ENCODE data around the gene EFTUD2. TPM values are rescaled to one million over a fixed set of nuclear protein-coding genes. Genes with fewer than 3 reads are reported as not detected.

EFTUD2 gene
- total RNA-seq, 1 experiment from 2014 or later, result 162 TPM

DNA sequence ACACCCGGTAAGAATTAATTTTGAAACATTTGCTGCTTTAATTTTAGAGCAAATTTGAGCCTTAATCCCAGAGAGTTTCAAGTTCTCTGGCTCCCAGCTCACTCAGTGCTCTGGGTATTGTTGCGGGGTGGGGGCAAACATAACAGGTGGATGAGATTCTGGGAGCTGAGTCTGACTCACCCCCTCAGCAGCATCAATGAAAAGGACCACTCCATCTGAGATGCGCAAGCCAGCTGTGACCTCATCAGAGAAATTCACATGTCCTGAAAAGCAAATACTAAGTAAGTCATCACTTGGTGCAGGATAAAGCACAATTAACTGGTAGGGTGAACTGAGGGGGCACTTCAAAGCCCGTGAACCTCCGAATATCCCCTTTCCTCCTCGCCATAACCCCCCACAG is 19.9 kb downstream of the EFTUD2 start:
- no peak for ATAC-seq
- TF ChIP-seq, protein P1, sequence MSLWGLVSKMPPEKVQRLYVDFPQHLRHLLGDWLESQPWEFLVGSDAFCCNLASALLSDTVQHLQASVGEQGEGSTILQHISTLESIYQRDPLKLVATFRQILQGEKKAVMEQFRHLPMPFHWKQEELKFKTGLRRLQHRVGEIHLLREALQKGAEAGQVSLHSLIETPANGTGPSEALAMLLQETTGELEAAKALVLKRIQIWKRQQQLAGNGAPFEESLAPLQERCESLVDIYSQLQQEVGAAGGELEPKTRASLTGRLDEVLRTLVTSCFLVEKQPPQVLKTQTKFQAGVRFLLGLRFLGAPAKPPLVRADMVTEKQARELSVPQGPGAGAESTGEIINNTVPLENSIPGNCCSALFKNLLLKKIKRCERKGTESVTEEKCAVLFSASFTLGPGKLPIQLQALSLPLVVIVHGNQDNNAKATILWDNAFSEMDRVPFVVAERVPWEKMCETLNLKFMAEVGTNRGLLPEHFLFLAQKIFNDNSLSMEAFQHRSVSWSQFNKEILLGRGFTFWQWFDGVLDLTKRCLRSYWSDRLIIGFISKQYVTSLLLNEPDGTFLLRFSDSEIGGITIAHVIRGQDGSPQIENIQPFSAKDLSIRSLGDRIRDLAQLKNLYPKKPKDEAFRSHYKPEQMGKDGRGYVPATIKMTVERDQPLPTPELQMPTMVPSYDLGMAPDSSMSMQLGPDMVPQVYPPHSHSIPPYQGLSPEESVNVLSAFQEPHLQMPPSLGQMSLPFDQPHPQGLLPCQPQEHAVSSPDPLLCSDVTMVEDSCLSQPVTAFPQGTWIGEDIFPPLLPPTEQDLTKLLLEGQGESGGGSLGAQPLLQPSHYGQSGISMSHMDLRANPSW (CRISPR knock-in tag; conservative IDR thresholded peaks at IDR 0.05; ENCODE audit: low read depth), result no peak
- no peak for TF ChIP-seq TP53 (CRISPR knock-in tag; IDR thresholded peaks at IDR 0.05)
- no peak for TF ChIP-seq ATF3 (CRISPR knock-in tag; conservative IDR thresholded peaks at IDR 0.05)
- TF ChIP-seq JUN (CRISPR knock-in tag; IDR thresholded peaks at IDR 0.05), result no peak
- no peaks in the 10 kb centered on the region for H3K27me3 Mint-ChIP-seq (ENCODE audit: low read depth)
- no peaks in the 10 kb centered on the region for H3K9me3 Mint-ChIP-seq
- peaks cover 71% of the 10 kb centered on the region for H3K36me3 Mint-ChIP-seq
- H3K4me1 Mint-ChIP-seq, result no peaks in the 10 kb centered on the region
- no peak for DNase-seq (ENCODE audit: low spot score)
- no peak overlapping the region for H3K27ac Mint-ChIP-seq
- CTCF ChIA-PET, result interaction anchor here (0.5 to 3.0 kb wide), 18 partner anchors 8 to 440 kb away, joined by 3 to 32 read pairs (median 4); partner anchors contain the start of genes ACBD4 and EFTUD2
- POLR2A ChIA-PET, result no interaction called here
- H3K4me3 Mint-ChIP-seq, result no peak overlapping the region

GRCh38 chr17:44878627-44879221 is 20.5 kb downstream of the EFTUD2 start:
- peaks cover 71% of the 10 kb centered on the region for H3K36me3 Mint-ChIP-seq
- ATAC-seq, result no peak
- H3K27me3 Mint-ChIP-seq (ENCODE audit: low read depth), result no peaks in the 10 kb centered on the region
- no peak overlapping the region for H3K27ac Mint-ChIP-seq
- POLR2A ChIA-PET, result interaction anchor here (0.7 kb wide), 1 partner anchor 103 kb away, joined by 4 read pairs; no protein-coding TSS in a partner anchor
- H3K4me3 Mint-ChIP-seq, result no peak overlapping the region
- DNase-seq (ENCODE audit: low spot score), result no peak
- no peak for TF ChIP-seq ZNF232 (CRISPR knock-in tag; IDR thresholded peaks at IDR 0.05)
- TF ChIP-seq SMAD4 (CRISPR knock-in tag; IDR thresholded peaks at IDR 0.05), result no peak
- TF ChIP-seq, protein P2, sequence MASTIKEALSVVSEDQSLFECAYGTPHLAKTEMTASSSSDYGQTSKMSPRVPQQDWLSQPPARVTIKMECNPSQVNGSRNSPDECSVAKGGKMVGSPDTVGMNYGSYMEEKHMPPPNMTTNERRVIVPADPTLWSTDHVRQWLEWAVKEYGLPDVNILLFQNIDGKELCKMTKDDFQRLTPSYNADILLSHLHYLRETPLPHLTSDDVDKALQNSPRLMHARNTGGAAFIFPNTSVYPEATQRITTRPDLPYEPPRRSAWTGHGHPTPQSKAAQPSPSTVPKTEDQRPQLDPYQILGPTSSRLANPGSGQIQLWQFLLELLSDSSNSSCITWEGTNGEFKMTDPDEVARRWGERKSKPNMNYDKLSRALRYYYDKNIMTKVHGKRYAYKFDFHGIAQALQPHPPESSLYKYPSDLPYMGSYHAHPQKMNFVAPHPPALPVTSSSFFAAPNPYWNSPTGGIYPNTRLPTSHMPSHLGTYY (CRISPR knock-in tag; IDR thresholded peaks at IDR 0.05), result no peak
- TF ChIP-seq TCF7 (CRISPR knock-in tag; IDR thresholded peaks at IDR 0.05; ENCODE audit: low read depth), result no peak
- TF ChIP-seq ZNF263 (CRISPR knock-in tag; IDR thresholded peaks at IDR 0.05; ENCODE audit: low read depth), result no peak
- no peak for TF ChIP-seq RORB (CRISPR knock-in tag; IDR thresholded peaks at IDR 0.05)
- no peak for TF ChIP-seq ZNF423 (CRISPR knock-in tag; IDR thresholded peaks at IDR 0.05)
- no peak for TF ChIP-seq ATF3 (CRISPR knock-in tag; conservative IDR thresholded peaks at IDR 0.05)
- no peaks in the 10 kb centered on the region for H3K9me3 Mint-ChIP-seq
- no peaks in the 10 kb centered on the region for H3K4me1 Mint-ChIP-seq
- CTCF ChIA-PET, result interaction anchor here (0.5 to 3.0 kb wide), 28 partner anchors 9 to 439 kb away, joined by 3 to 32 read pairs (median 4); partner anchors contain the start of genes ACBD4 and EFTUD2

DNA sequence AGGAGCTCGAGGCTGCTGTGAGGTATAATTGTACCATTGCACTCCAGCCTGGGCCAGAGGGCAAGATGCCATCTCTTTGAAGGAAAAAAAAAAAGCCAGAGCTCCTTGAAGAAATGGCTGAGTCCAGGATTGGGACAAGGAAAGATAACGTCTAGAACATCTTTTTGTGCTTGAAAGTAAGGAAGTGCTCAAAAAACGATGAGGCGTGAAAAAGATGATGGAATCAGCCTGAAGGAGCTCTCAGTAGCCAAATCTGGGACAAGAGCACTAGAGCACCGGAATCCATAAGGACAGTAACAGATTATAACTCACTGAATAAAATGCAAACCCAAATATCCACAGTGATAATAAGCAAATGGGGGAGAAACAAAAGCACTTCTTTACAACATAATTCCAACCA is 22.1 kb downstream of the EFTUD2 start:
- DNase-seq (ENCODE audit: low spot score) (no peak), ATAC-seq (no peak)
- Mint-ChIP-seq H3K27ac (no peak overlapping the region), H3K4me3 (no peak overlapping the region), H3K9me3 (no peaks in the 10 kb centered on the region), H3K27me3 (ENCODE audit: low read depth) (no peaks in the 10 kb centered on the region), H3K36me3 (peaks cover 67% of the 10 kb centered on the region), H3K4me1 (no peaks in the 10 kb centered on the region)
- CTCF ChIA-PET, result interaction anchor here (0.6 to 1.1 kb wide), 3 partner anchors 11 to 98 kb away, joined by 3 to 5 read pairs (median 3); no protein-coding TSS in a partner anchor
- POLR2A ChIA-PET, result no interaction called here
- no peak for TF ChIP-seq USF1 (CRISPR knock-in tag; IDR thresholded peaks at IDR 0.05)
- no peak for TF ChIP-seq JUN (CRISPR knock-in tag; IDR thresholded peaks at IDR 0.05)
- TF ChIP-seq NFATC4 (CRISPR knock-in tag; IDR thresholded peaks at IDR 0.05), result no peak
- TF ChIP-seq KAT7 (CRISPR knock-in tag; IDR thresholded peaks at IDR 0.05; ENCODE audit: borderline replicate concordance), result no peak
- TF ChIP-seq NR2C2 (CRISPR knock-in tag; IDR thresholded peaks at IDR 0.05), result no peak
- TF ChIP-seq GRHL2 (CRISPR knock-in tag; IDR thresholded peaks at IDR 0.05; ENCODE audit: insufficient replicate concordance, severe bottlenecking), result no peak
- TF ChIP-seq ARID4B (CRISPR knock-in tag; IDR thresholded peaks at IDR 0.05; ENCODE audit: borderline replicate concordance), result no peak
- no peak for TF ChIP-seq ZNF138 (CRISPR knock-in tag; conservative IDR thresholded peaks at IDR 0.05)
- no peak for TF ChIP-seq IRF1 (CRISPR knock-in tag; IDR thresholded peaks at IDR 0.05)
- no peak for TF ChIP-seq CBFB (CRISPR knock-in tag; IDR thresholded peaks at IDR 0.05; ENCODE audit: low read depth)

All from WTC11 (cell line).